GM19455 (cell line): Measurements from ENCODE around the gene POU3F3.

Source experiments
- ATAC-seq: cut with Tn5 transposase; IDR thresholded peaks from one replicate; pipeline ENCODE4 v1.9.1; 2021; ENCODE audit not compliant: unreplicated experiment

The POU3F3 gene

GRCh38 chr2:104859766-104860450 lies 6.0 kb downstream of the POU3F3 start:
- ATAC-seq: no peak

DNA sequence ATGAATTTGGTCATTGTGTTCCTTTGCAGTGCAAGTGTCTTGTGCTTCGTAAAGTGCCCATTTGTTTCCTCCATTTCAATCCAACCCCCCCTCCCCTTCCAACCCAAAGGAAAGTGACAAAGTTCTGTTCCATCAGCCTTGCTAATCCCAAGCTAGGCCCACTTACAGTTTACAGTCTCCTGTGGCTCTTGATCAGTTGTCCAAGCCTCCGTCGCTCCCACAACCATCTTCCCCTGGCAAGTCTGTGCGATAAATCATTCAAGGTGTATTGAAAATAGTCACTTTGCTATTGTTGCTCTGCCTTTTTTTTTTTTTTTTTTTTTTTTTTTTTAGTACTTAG lies 6.5 kb downstream of the POU3F3 start:
- ATAC-seq: no peak

DNA sequence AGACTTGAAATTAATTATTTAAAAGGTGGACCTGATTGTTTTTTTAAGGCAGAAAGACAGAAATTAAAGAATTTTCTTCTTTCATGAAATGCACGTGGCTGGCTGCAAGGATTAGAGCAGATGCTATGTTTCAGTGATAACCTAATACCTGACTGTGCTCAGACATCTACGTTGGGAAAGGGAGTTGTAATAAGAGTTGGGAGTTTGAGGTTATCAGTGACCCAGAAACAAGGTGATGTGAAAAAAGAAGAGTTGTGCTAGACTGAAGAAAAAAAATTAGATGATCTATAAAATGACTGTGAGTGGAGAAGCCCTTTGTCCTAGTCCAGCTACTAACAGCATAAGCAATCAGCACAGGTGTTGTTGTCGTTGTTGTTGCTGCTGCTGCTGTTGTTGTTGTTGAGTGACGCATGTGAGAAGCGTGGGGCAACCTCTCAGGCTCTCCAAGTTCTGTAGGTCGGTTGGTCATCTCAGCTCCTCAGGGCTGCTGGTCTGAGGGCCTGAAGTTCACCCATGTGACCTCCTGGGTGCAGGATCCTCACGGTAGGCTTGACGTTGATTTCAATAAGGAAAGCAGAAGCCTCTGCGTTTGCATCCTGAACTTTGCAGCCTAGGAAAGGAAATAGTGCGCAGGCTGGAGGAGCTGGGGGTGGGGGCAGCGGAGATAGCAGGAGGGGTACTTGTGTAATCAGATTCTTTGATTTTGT lies 7.6 kb downstream of the POU3F3 start:
- ATAC-seq: no peak

- ATAC-seq: no peak
These were observed 8.4 kb downstream of the POU3F3 start for GRCh38 chr2:104862058-104862941.

DNA sequence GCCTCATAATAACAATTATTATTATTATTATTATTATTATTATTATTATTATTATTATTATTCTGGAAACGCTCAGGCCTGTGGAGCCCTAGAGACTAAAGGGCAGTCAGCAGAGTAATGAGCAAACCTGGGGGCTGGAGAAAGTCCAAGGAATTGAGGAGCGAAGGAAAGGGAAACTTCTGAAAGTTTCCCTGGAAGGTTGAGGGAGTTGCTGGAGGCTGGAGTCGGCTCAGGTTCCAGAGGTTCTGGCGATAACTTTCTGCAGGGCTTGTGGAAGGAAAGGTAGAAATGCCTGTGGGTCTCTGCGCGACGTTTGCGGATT lies 9.2 kb downstream of the POU3F3 start:
- ATAC-seq: no peak

DNA sequence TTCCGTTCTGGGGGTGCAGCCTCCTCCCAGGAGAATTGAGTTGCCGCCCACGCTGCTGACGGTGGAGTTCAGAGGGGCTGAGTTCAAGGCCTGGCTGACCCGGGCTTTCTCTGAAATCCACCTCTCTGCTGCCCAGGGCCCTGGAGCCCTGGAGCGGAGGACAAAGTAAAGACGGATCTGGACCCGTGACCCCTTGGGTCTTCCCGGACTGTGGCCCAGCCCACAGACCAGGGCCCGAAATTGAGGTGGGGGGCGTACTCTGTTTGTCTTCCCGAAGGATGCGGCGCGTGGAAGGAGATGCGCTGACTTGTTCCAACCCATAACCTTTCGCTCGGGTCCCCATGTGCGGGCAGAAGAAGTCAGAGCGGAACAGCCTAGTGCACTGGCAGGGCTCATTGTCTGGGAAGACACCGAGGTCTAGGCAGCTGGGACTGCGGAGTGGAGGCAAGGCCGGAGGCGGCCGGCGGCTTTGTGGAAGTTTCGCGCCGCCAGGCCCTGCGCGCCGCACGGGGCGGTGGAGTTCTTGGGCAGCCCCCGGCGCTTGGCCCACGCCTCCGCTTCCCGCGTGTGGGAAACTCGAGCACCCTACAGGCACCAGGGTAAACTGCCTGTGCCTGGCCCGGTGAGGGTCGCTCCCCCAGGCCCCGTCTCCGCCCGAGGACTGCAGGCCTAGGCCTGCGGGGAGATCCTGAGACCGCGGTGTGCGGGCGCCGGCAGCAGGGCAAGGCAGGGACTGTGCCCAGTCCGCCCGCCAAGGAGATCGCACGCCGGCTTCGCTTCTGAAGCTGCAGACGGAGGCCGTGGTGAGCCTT lies 9.8 kb downstream of the POU3F3 start:
- no peak for ATAC-seq

DNA sequence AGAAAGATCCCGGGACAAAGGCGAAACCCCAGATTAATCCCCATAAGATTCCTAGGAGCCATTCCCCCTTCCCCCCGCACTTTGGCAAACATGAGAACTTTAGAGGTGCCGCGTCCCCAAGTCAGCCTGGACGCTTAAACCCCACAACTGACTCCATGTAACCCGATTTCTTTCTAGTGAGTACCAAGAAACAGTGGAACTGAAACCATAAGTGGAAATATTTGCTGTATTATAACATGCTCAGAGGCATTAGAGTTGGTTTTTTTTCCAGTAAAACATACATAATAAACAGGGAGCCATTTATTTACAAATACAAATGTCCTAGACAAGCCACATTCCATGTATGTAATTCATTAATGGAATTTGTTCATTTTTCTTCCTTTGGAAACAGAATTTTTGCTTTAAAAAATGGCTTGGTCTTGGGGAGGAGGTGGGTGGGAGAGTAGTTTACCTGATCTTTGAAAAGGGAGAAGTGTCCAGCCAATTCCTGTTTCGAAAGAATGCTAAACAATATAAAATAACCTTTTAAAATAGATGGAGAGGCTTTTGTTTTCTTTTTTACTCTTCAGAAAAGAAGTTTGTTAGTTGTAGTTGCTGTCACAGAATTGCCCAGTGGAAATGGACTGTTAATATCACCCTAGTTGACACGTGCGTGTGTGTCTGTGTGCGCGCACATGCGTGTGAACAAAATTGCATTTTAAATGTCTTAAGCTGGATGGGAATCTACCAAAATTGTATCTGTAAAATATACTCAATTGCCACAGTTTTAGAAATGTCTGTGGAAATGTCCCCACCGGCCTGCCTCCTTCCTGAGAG lies 10.6 kb downstream of the POU3F3 start:
- no peak for ATAC-seq

DNA sequence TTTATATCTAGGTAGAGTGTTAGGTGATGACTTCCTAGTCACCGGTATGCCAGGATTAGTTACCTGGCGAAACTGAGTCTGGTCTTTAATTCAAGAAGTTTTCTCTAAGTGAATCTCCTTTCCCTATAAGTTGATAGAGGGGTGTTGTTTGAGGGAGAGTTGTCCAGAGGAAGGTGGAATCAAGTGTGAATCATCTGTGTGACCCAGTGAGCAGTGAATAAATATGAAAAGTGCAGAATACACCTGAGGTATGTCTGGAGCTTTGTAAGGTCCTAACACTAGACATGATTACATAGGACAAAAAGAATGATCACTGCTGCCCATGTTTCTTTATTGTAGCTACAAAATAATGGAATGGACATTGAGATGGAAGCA lies 11.2 kb downstream of the POU3F3 start:
- no peak for ATAC-seq

DNA sequence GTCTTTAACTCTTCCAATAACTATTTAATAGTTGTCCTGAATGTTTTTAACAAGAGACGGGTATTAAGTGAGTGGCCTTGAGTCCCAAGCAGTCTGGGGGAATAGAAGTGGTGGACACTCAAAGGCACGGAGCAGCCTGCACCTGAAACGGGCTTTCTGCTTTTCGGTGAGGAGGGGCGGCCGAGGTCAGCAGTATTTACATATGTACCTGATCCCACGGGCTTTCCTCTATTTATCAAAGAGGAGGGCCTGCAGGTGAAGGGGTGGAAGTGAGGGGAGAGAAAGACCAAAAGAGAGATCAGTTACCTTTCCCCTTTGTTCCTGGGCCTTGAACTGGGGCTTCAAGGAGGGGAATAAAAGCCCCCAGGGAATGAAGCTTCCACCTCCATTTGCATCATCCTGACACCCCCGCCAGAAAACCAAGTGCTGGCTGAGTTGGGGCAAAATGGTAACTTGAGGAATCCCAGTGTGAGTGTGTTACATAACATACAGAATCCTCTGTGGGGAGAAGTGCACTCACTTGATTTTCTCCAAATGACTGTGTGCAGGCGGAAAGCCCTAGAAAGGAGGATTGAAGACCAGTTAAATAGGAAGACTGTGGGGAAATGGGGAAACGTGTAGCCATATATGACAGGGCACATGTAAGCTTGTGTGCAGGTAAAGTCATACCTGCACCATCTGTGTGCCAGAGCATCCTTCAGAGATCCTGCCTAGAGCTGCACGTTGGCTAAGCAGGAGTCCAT lies 12.4 kb downstream of the POU3F3 start:
- no peak for ATAC-seq

- ATAC-seq: no peak
These were observed 13.2 kb downstream of the POU3F3 start for GRCh38 chr2:104866883-104867812.

- no peak for ATAC-seq
These were observed 14.0 kb downstream of the POU3F3 start for GRCh38 chr2:104867813-104868504.

GRCh38 chr2:104868505-104868866 lies 14.6 kb downstream of the POU3F3 start:
- no peak for ATAC-seq

- ATAC-seq: no peak
These were observed 16.4 kb downstream of the POU3F3 start for GRCh38 chr2:104870100-104870975.

DNA sequence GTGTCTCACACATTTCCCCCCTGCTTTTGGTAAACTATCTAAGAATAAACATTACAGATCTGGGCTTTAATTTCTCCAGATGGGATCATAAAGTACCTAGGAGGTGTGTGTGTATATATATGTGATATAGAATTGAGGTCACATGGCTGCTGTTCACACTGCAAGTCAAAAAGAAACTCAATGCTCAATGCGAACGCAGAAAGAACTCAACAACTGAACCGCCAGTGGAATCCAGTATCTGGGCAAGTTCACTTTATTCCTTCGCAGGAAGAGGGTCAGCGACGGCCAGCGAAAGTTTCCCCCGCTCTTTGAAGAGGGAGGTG lies 17.7 kb downstream of the POU3F3 start:
- no peak for ATAC-seq

GRCh38 chr2:104871972-104872865 lies 18.3 kb downstream of the POU3F3 start:
- ATAC-seq: no peak
